Thoracic aorta (tissue), 2 donors: Measurements from ENCODE around the gene ATXN1. TPM values are rescaled to one million over a fixed set of nuclear protein-coding genes. Genes with fewer than 3 reads are reported as not detected.
"Not testable (repeated sequence)": the region's sequence is repeated elsewhere in the genome, so short reads cannot be mapped to it uniquely, and the experiment has no call there.

ENCODE experiments used
- ATAC-seq: fragments of 150-250 bp; one replicate; pipeline ENCODE4 v1.8.0; 2017; ENCODE audit warnings: low read depth; ENCODE audit not compliant: insufficient number of reproducible peaks, low FRiP score
- DNase-seq: peaks from one replicate; pipeline ENCODE4 v3.0.0-alpha.2; 2020; ENCODE audit warnings: low spot score
- H3K27ac ChIP-seq, 2 donors: fragments of 200-600 bp; sonication (generic); 1 replicate in 1 of 2; 2 replicates in 1 of 2; pipeline ENCODE4 v1.5.1; 2016; ENCODE audit warnings: mild to moderate bottlenecking in 2 of 2, moderate library complexity in 2 of 2
- H3K27me3 ChIP-seq: fragments of 200-600 bp; sonication (generic); replicated peaks from 2 replicates; pipeline ENCODE4 v1.6.0; 2016; ENCODE audit warnings: mild to moderate bottlenecking; ENCODE audit not compliant: insufficient read depth
- H3K36me3 ChIP-seq: fragments of 200-600 bp; sonication (generic); one replicate; pipeline ENCODE4 v1.5.1; 2016
- H3K4me1 ChIP-seq, 2 donors: fragments of 200-600 bp; sonication (generic); 1 replicate in 1 of 2; 2 replicates in 1 of 2; pipeline versions ENCODE4 v1.5.1 to v1.6.0; 2016; ENCODE audit warnings: low read depth in 2 of 2, mild to moderate bottlenecking in 1 of 2; ENCODE audit not compliant: control insufficient read depth in 1 of 2
- H3K4me3 ChIP-seq: fragments of 200-600 bp; sonication (generic); 2 replicates; pipeline ENCODE4 v1.5.1; 2016; ENCODE audit warnings: mild to moderate bottlenecking
- H3K9me3 ChIP-seq: fragments of 200-600 bp; sonication (generic); 2 replicates; pipeline ENCODE4 v1.5.1; 2016
- total RNA-seq, 2 donors: library from RNA; depleted of rRNA; stranded (reverse); fragments of >200 nt; gene quantifications; one replicate each; pipeline versions ENCODE4 v1.1.0 to v1.2.3, GENCODE V29; 2016
- TF ChIP-seq, protein P1 (sequence below): fragments of 200-600 bp; sonication (generic); IDR thresholded peaks from one replicate; pipeline ENCODE4 v1.5.1; 2019; ENCODE audit warnings: antibody characterized with exemption

Gene ATXN1
- total RNA-seq, 2 donors from 2014 or later = 59.8 to 62.4 TPM

- ATAC-seq = no peak
- peaks cover 11 to 17% of the 10 kb centered on the region in 2 donors for H3K4me1 ChIP-seq
Observed at GRCh38 chr6:16388488-16388887, 372.8 kb downstream of the ATXN1 start.

GRCh38 chr6:16386057-16386456 is 375.2 kb downstream of the ATXN1 start:
- Histone ChIP-seq H3K9me3 (no peaks in the 10 kb centered on the region), H3K27me3 (no peaks in the 10 kb centered on the region), H3K27ac (no peak overlapping the region), H3K36me3 (no peaks in the 10 kb centered on the region), H3K4me1 (no peaks in the 10 kb centered on the region), H3K4me3 (no peak overlapping the region)
- DNase-seq (no peak), ATAC-seq (no peak)
- TF ChIP-seq, protein P1, sequence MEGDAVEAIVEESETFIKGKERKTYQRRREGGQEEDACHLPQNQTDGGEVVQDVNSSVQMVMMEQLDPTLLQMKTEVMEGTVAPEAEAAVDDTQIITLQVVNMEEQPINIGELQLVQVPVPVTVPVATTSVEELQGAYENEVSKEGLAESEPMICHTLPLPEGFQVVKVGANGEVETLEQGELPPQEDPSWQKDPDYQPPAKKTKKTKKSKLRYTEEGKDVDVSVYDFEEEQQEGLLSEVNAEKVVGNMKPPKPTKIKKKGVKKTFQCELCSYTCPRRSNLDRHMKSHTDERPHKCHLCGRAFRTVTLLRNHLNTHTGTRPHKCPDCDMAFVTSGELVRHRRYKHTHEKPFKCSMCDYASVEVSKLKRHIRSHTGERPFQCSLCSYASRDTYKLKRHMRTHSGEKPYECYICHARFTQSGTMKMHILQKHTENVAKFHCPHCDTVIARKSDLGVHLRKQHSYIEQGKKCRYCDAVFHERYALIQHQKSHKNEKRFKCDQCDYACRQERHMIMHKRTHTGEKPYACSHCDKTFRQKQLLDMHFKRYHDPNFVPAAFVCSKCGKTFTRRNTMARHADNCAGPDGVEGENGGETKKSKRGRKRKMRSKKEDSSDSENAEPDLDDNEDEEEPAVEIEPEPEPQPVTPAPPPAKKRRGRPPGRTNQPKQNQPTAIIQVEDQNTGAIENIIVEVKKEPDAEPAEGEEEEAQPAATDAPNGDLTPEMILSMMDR = no peak

More at GRCh38 chr6:16388488-16388887, 372.8 kb downstream of the ATXN1 start:
- no peaks in the 10 kb centered on the region for H3K27me3 ChIP-seq
- H3K4me3 ChIP-seq = no peak overlapping the region
- TF ChIP-seq, protein P1 = no peak
- H3K27ac ChIP-seq = no peak overlapping the region
- H3K36me3 ChIP-seq = no peaks in the 10 kb centered on the region
- no peaks in the 10 kb centered on the region for H3K9me3 ChIP-seq
- no peak for DNase-seq

DNA sequence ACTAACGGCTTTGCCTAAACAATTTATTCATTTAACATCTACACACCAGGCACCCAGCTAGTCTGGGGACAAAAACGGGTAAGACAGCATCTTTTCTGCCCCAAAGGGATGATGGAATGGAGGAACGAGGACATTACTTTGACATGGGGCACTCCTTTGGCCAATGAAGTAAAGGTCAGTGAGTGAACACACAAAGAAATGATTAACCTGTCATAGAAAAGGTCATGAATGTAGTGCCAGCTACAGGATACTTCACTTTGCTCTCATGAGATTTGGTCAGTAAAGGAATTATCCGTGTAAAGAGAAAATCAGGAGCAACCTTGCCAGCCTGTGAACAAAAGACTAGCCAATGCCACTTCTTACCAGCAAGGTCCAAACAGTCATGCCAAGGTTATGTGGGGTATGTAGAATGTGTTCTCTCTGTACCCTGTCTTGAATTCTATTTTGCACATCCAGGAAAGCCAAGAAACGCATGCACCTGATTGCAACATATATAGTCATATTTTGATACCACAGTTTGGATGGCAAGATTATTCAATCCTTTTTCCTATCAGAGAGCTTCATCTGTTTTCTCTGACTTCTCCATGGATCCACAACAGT is 377.6 kb downstream of the ATXN1 start:
- TF ChIP-seq, protein P1 = no peak
- DNase-seq (no peak), ATAC-seq (no peak)
- no peak overlapping the region for H3K27ac ChIP-seq
- H3K27me3 ChIP-seq = no peaks in the 10 kb centered on the region
- H3K9me3 ChIP-seq = no peaks in the 10 kb centered on the region
- no peaks in the 10 kb centered on the region for H3K4me1 ChIP-seq
- H3K4me3 ChIP-seq = no peak overlapping the region
- no peaks in the 10 kb centered on the region for H3K36me3 ChIP-seq

DNA sequence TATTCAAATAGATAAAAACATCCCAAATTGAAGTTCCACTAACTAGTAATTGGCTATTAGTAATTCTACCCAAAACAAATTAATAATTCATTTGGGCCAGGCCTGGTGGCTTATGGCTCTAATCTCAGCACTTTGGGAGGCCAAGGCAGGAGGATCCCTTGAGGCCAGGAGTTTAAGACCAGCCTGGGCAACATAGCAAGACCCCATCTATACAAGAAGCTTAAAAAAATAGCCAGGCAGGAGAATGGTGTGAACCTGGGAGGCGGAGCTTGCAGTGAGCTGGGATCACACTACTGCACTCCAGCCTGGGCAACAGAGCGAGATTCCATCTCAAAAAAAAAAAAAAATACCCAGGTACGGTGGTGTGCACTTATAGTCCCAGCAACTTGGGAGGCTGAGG is 379.3 kb downstream of the ATXN1 start:
- H3K4me1 ChIP-seq, H3K9me3 ChIP-seq, H3K36me3 ChIP-seq, H3K4me3 ChIP-seq, DNase-seq, H3K27me3 ChIP-seq, ATAC-seq, H3K27ac ChIP-seq: not testable (repeated sequence)

DNA sequence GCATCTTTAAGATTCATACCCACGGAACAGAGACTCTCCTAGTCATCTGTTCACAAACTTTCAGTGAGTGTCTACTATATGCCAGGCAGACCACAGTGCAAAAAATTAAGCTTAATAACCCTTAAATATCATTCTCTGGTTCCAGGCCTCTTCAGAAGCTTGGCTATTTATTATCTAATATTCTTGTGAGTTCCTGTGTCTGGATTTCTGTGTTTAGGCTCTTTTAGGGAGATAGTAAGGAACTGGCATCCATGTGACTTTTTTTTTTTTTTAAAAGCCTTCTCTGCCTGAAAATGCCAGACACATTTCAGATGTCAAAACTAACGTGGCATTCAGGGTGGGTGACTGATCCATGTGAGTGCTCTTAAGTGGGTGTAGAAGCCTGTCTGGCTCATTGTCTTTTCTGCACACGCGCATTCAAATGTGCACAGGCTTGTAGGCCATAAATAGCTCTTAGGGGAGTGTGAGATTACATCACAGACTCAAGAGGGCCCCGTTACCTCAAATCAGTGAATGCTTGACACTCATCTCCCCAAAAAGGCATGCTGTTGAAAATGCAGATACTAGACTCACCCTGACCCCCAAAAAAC is 380.9 kb downstream of the ATXN1 start:
- Histone ChIP-seq H3K27me3 (no peaks in the 10 kb centered on the region), H3K9me3 (no peaks in the 10 kb centered on the region), H3K27ac (no peak overlapping the region), H3K36me3 (no peaks in the 10 kb centered on the region), H3K4me3 (no peak overlapping the region), H3K4me1 (peaks cover 0 to 6% of the 10 kb centered on the region in 2 donors)
- DNase-seq (no peak), ATAC-seq (no peak)
- TF ChIP-seq, protein P1 = no peak

GRCh38 chr6:16378360-16378759 is 382.9 kb downstream of the ATXN1 start:
- H3K9me3 ChIP-seq, H3K4me1 ChIP-seq, H3K4me3 ChIP-seq, ATAC-seq, DNase-seq, H3K36me3 ChIP-seq, H3K27me3 ChIP-seq, H3K27ac ChIP-seq: not testable (repeated sequence)
